Upper lobe of right lung (tissue), 1 donor: ENCODE data around the gene SLC66A2. TPM values are rescaled to one million over a fixed set of nuclear protein-coding genes. Genes with fewer than 3 reads are reported as not detected.
"Not testable (repeated sequence)": the region's sequence is repeated elsewhere in the genome, so short reads cannot be mapped to it uniquely, and the experiment has no call there.

ENCODE experiments used
- ATAC-seq: fragments of 200-7000 bp; cut with Tn5 transposase; one replicate; pipeline ENCODE4 v1.9.1; 2020; ENCODE audit warnings: mild to moderate bottlenecking, moderate library complexity
- DNase-seq: peaks from one replicate; pipeline ENCODE4 v3.0.0-alpha.2; 2020
- H3K27ac ChIP-seq: fragments of 200-600 bp; one replicate; pipeline ENCODE4 v1.8.0; 2022
- H3K27me3 ChIP-seq: fragments of 200-600 bp; one replicate; pipeline ENCODE4 v1.8.0; 2022; ENCODE audit warnings: mild to moderate bottlenecking
- H3K36me3 ChIP-seq: fragments of 200-600 bp; one replicate; pipeline ENCODE4 v1.8.0; 2022
- H3K4me1 ChIP-seq: fragments of 200-600 bp; one replicate; pipeline ENCODE4 v1.8.0; 2022
- H3K4me3 ChIP-seq: fragments of 200-600 bp; one replicate; pipeline ENCODE4 v1.8.0; 2022; ENCODE audit warnings: mild to moderate bottlenecking
- H3K9me3 ChIP-seq: fragments of 200-600 bp; one replicate; pipeline ENCODE4 v1.8.0; 2022
- CTCF ChIP-seq: fragments of 200-600 bp; IDR thresholded peaks from one replicate; pipeline ENCODE4 v1.8.0; 2022; ENCODE audit warnings: antibody characterized with exemption
- intact Hi-C: fragments of 100-400 bp; cut with DNase I; formaldehyde crosslinking; loops from one replicate; pipeline ENCODE4 v1.11.0; 2022
- total RNA-seq: library from RNA; stranded (reverse); fragmentation: NEBNext Ultra II Directional; extraction: Animal tissue kit (Norgen Biotek cat#: 25700); gene quantifications from one replicate; pipeline ENCODE4 v1.2.1, GENCODE V29; 2021
- donor health status: DM: no; HTN: yes; CAD: no; lungs with severe emphysema.

SLC66A2 gene
- total RNA-seq, 1 donor from 2014 or later = 59.5 TPM

- Histone ChIP-seq H3K27ac (peak overlapping the region; percentile 76), H3K4me3 (no peak overlapping the region), H3K27me3 (no peaks in the 10 kb centered on the region), H3K36me3 (no peaks in the 10 kb centered on the region), H3K9me3 (no peaks in the 10 kb centered on the region), H3K4me1 (peaks cover 28% of the 10 kb centered on the region)
- intact Hi-C loops = no loop called here
- DNase-seq (no peak), ATAC-seq (no peak)
- no peak for TF ChIP-seq CTCF
These were observed 9.6 kb upstream of the SLC66A2 start for GRCh38 chr18:79960921-79961526.

- H3K4me3 ChIP-seq, DNase-seq, H3K27me3 ChIP-seq, H3K9me3 ChIP-seq, H3K36me3 ChIP-seq, intact Hi-C loops, ATAC-seq: not testable (repeated sequence)
- Histone ChIP-seq H3K4me1 (peaks cover 26% of the 10 kb centered on the region), H3K27ac (peak overlapping the region; percentile 76)
These were observed 8.8 kb upstream of the SLC66A2 start for GRCh38 chr18:79960161-79960801.

- DNase-seq (no peak), ATAC-seq (no peak)
- H3K4me1 ChIP-seq = peaks cover 27% of the 10 kb centered on the region
- no peak overlapping the region for H3K27ac ChIP-seq
- H3K9me3 ChIP-seq = no peaks in the 10 kb centered on the region
- intact Hi-C loops = no loop called here
- H3K36me3 ChIP-seq = no peaks in the 10 kb centered on the region
- no peak overlapping the region for H3K4me3 ChIP-seq
- H3K27me3 ChIP-seq = no peaks in the 10 kb centered on the region
- TF ChIP-seq CTCF = no peak
These were observed 7.5 kb upstream of the SLC66A2 start for GRCh38 chr18:79958981-79959380.

GRCh38 chr18:79956276-79956675, 4.8 kb upstream of the SLC66A2 start:
- no peak for DNase-seq
- Histone ChIP-seq H3K4me1 (peaks cover 24% of the 10 kb centered on the region), H3K36me3 (no peaks in the 10 kb centered on the region), H3K4me3 (no peak overlapping the region), H3K9me3 (no peaks in the 10 kb centered on the region), H3K27ac (no peak overlapping the region), H3K27me3 (no peaks in the 10 kb centered on the region)
- no peak for TF ChIP-seq CTCF
- intact Hi-C loops = no loop called here
- ATAC-seq = no peak

- Histone ChIP-seq H3K4me1 (peaks cover 18% of the 10 kb centered on the region), H3K27ac (peak overlapping the region; percentile 53), H3K9me3 (no peaks in the 10 kb centered on the region), H3K27me3 (no peaks in the 10 kb centered on the region), H3K36me3 (no peaks in the 10 kb centered on the region), H3K4me3 (no peak overlapping the region)
- intact Hi-C loops = no loop called here
- DNase-seq = no peak
- no peak for TF ChIP-seq CTCF
- ATAC-seq = no peak
These were observed 4.0 kb upstream of the SLC66A2 start for GRCh38 chr18:79955302-79956075.

GRCh38 chr18:79954791-79955190, 3.3 kb upstream of the SLC66A2 start:
- Histone ChIP-seq H3K9me3 (no peaks in the 10 kb centered on the region), H3K4me3 (no peak overlapping the region), H3K27ac (peak overlapping the region; percentile 53), H3K4me1 (peaks cover 21% of the 10 kb centered on the region), H3K27me3 (no peaks in the 10 kb centered on the region), H3K36me3 (no peaks in the 10 kb centered on the region)
- DNase-seq = no peak
- peak; percentile 1 for ATAC-seq
- intact Hi-C loops = no loop called here
- no peak for TF ChIP-seq CTCF
